ENCODE measurements around the gene CFAP97D2.
A peak's percentile ranks its signal among the peaks of the same experiment; 100 is the strongest.

The CFAP97D2 gene

GRCh38 chr13:114200399-114200911 lies 21.4 kb downstream of the CFAP97D2 start:
- no peak for DNase-seq

DNA sequence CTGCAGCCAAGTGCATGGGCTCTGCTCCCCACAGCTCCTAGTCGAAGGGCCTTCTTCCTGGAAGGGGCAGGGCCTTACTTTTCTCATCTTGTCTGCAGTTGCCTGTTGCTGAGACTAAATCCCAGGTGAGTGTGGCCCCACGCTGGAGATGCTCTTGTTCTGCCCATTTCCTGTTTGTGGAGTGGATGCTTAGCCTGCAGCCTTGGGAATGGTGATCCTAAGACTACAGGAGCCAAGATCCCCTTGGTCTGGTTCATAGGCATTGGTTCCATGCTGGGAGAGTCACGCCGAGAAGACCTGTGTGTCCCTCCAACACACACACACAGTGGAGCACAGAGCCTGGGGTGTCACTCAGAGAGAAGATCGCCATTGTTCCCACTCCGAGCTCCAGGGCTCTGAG lies 23.5 kb downstream of the CFAP97D2 start:
- DNase-seq: no peak

DNA sequence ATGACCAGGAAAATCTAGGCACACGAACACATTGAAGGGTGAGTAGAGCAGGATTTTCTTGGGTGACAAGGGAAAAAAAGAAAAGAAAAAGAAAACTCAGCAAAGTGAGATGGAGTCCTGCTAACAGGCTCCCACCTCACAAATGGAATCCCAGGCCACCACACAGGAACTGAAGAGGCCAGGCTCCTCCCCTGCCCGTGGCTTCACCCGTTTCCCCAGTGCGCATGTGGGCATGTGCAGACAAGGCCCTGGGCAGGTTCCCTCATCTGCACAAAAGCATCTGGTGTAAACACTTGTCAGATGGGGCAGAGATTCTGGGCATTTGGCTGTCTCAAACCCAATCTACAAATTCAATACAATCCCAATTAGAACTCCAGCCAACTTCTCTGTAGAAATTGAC lies 24.5 kb downstream of the CFAP97D2 start:
- peak; percentile 27 for DNase-seq

GRCh38 chr13:114204894-114205293 lies 25.8 kb downstream of the CFAP97D2 start:
- no peak for DNase-seq

DNA sequence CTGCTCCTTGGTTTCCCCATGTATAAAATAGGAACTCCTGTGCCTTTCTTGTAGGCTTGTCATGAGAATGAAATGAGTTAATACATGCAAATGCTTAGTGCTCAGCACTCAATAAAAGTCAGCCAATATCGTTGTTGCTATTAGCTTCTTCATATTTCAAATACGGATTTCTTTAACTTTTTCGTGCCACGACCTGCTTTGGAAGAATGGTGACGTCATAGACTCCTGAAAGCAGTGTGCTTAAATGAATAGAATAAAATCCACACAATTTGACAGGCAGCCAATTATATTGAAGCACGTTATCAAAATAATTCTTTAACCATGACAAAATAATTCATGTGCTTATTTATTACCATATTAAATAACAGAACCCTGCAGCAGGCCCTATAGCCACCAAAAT lies 29.1 kb downstream of the CFAP97D2 start:
- DNase-seq: no peak

- no peak for DNase-seq
Observed at GRCh38 chr13:114211446-114212157, 32.5 kb downstream of the CFAP97D2 start.

GRCh38 chr13:114212158-114212495 lies 33.1 kb downstream of the CFAP97D2 start:
- no peak for DNase-seq

DNA sequence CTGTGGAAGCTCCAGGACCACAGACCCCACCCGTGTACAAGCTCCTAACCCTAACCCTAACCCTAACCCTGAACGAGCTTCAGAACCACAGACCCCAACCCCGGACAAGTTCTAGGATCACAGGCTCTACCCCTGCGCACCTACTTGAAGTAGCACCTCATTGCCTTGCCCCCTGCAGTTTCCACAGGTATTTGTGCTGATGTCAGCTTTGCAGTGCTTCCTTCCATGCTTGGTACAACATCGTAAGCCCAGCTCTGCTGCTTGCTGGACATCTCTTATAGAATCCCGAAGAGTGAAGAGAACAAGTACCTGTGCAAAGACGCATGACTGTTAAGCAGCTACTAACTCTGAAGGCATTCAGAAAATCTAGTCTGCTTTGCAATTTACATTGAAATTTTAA lies 34.9 kb downstream of the CFAP97D2 start:
- no peak for DNase-seq

GRCh38 chr13:114219392-114219791 lies 40.3 kb downstream of the CFAP97D2 start:
- peak; percentile 47 for DNase-seq

- peak; percentile 99 for DNase-seq
Observed at GRCh38 chr13:114222461-114222968, 43.5 kb downstream of the CFAP97D2 start.

DNA sequence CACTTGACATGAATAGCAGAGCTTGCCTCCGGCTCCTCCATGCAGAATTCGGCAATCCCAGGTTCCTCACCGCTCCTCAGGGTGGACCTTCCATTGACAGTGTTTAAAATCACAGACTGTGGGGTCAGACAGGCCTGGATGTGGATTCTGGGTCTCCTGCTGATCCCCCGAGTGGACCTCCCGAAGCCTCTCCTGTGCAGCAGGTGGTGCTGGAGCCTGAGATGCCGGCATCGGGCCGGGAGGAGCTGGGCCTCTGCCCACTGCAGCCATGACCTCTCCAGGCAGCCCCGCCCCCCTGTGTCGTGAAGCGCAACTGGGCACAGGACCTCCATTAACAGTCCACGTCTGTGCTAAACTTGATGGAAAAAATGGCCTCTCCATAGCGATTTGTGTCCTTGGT lies 45.1 kb downstream of the CFAP97D2 start:
- no peak for DNase-seq

GRCh38 chr13:114225610-114226009 lies 46.6 kb downstream of the CFAP97D2 start:
- no peak for DNase-seq

GRCh38 chr13:114226088-114226487 lies 47.0 kb downstream of the CFAP97D2 start:
- no peak for DNase-seq

GRCh38 chr13:114226699-114227323 lies 47.8 kb downstream of the CFAP97D2 start:
- peak; percentile 86 for DNase-seq

DNA sequence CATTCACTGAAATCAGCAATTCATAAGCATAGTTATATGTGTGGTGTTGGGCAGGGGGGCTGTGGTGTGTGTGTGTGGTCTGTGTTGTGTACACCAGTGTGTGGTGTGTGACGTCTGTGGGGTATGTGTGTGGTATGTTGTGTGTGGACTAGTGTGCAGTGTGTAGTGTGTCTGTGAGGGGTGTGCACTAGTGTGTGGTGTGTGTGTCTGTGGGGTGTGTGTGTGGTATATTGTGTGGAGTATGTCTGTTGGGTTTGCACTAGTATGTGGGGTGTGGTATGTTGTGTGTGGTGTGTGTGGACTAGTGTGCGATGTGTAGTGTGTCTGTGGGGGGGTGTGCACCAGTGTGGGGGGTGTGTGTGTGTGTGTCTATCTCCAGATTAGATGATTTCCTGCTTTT lies 48.5 kb downstream of the CFAP97D2 start:
- no peak for DNase-seq

- no peak for DNase-seq
Observed at GRCh38 chr13:114228176-114228575, 49.1 kb downstream of the CFAP97D2 start.

DNA sequence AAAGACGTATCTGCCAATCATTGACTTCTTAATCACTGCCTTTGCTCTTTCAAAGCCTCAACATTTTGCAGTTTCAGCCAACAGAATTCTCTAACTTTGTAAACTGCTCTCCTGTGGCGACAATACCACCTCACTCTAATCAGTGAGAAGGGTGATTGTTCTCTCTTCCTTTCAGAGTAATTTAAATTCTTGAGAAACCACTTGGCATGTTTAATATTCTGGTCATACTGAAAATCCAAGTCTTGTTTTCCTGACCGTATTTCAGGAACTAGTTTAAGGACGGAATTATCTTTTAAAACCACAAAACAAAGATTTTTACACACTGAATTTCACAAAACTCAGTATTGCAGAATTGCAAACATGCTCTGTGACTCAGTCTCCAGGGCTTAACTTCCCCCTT lies 50.4 kb downstream of the CFAP97D2 start:
- DNase-seq: no peak

- no peak for DNase-seq
Observed at GRCh38 chr13:114230117-114230516, 51.1 kb downstream of the CFAP97D2 start.

GRCh38 chr13:114230575-114230974 lies 51.5 kb downstream of the CFAP97D2 start:
- no peak for DNase-seq

GRCh38 chr13:114231886-114232285 lies 52.8 kb downstream of the CFAP97D2 start:
- DNase-seq: no peak

GRCh38 chr13:114234266-114234644 lies 55.2 kb downstream of the CFAP97D2 start:
- peak; percentile 32 for DNase-seq

DNA sequence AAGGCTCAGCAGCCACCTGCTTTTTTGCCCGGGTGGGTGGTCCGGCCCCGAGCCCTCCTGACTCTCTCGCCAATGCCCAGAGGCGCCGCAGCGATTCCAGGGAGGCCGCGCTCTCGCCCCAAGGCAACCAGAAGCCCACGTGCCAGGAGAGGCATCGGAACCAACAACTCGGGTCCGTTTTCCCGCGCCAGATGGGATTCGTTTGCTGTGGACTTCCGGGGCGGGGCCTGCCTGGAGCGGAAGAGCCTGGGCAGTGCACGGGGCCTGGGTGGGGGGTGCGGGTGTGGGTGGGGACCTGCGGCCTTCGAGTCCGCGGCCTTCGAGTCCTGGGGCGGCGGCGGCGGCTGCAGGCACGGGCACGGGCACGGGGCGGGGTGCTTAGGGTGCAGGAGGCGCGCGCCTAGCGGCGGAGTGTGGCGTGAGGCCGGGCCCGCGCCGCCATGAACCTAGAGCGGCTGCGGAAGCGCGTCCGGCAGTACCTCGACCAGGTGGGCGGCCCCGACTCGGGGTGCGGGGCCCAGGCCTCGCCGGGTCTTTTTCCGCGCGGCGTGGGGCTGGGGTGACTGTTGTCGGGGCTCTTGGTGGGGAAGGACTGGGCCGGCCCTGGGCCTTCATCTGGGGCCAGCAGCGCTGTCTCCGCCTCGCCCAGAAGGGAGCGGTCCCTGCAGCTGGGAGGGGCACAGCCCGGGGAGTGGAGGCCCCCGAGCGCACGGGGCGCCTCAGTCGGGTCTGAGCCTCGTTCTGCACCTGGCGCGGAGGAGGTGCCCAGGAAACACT lies 55.8 kb downstream of the CFAP97D2 start, which contains the start of gene CDC16:
Gene CDC16, plus strand, starts transcription at position 253 of the 777 bp plus-strand sequence. Its CDS starts 188 bp downstream, at position 441.
- peak; percentile 96 for DNase-seq

GRCh38 chr13:114235697-114236096 lies 56.6 kb downstream of the CFAP97D2 start:
- DNase-seq: no peak

DNA sequence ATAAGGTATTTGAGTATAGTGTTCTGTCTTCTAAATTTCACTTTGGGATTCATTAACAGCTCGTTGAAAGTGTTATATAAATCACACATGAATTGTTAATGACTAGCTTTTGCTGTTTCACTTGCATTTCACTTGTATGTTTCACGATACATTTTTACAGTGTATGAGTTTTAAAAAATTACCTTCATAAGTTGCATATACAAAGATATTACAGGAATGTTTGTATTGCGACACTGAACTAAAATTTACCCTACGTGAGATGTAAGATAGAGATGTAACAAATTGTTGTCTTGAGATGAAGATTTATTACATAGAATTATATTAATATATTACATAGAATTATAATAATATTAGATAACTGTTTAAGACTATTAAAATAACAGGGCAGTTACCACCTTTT lies 57.2 kb downstream of the CFAP97D2 start:
- DNase-seq: no peak

All from hematopoietic multipotent progenitor cell treated with erythropoietin and hydrocortisone succinate and interleukin-3 and kit ligand, for 8 days (in vitro differentiated cells).